IPS-18a (cell line): ENCODE results near the gene R3HDM4.

Experiments used
- H3K27ac ChIP-seq: one replicate; pipeline ENCODE4 v1.5.1; 2013; ENCODE audit warnings: low read length
- H3K27me3 ChIP-seq: one replicate; pipeline ENCODE4 v1.6.1; 2013; ENCODE audit warnings: mild to moderate bottlenecking, low read length; ENCODE audit not compliant: control insufficient read depth, insufficient read depth
- H3K36me3 ChIP-seq: one replicate; pipeline ENCODE4 v1.6.1; 2013; ENCODE audit warnings: low read depth, low read length; ENCODE audit not compliant: control insufficient read depth
- H3K4me1 ChIP-seq: one replicate; pipeline ENCODE4 v1.6.1; 2013; ENCODE audit warnings: low read depth, low read length; ENCODE audit not compliant: control insufficient read depth
- H3K4me3 ChIP-seq: one replicate; pipeline ENCODE4 v1.5.1; 2013; ENCODE audit warnings: low read length
- H3K9ac ChIP-seq: one replicate; pipeline ENCODE4 v1.6.1; 2013; ENCODE audit warnings: mild to moderate bottlenecking, low read length, moderate library complexity
- H3K9me3 ChIP-seq: one replicate; pipeline ENCODE4 v1.6.1; 2013; ENCODE audit warnings: low read depth, low read length; ENCODE audit not compliant: control insufficient read depth

Gene R3HDM4

GRCh38 chr19:870314-870713 is 42.7 kb downstream of the R3HDM4 start:
- Histone ChIP-seq H3K4me1 (peaks cover 5% of the 10 kb centered on the region), H3K9ac (no peak overlapping the region), H3K27me3 (no peaks in the 10 kb centered on the region), H3K9me3 (no peaks in the 10 kb centered on the region), H3K36me3 (peaks cover 7% of the 10 kb centered on the region), H3K27ac (no peak overlapping the region), H3K4me3 (no peak overlapping the region)

GRCh38 chr19:869245-870177 is 43.5 kb downstream of the R3HDM4 start:
- H3K27ac ChIP-seq, result no peak overlapping the region
- no peak overlapping the region for H3K4me3 ChIP-seq
- peaks cover 7% of the 10 kb centered on the region for H3K36me3 ChIP-seq
- H3K27me3 ChIP-seq, result no peaks in the 10 kb centered on the region
- no peaks in the 10 kb centered on the region for H3K9me3 ChIP-seq
- no peak overlapping the region for H3K9ac ChIP-seq
- peaks cover 5% of the 10 kb centered on the region for H3K4me1 ChIP-seq

- H3K4me1 ChIP-seq, result peaks cover 5% of the 10 kb centered on the region
- no peak overlapping the region for H3K4me3 ChIP-seq
- H3K9me3 ChIP-seq, result no peaks in the 10 kb centered on the region
- H3K27me3 ChIP-seq, result no peaks in the 10 kb centered on the region
- no peak overlapping the region for H3K27ac ChIP-seq
- no peak overlapping the region for H3K9ac ChIP-seq
- peaks cover 7% of the 10 kb centered on the region for H3K36me3 ChIP-seq
Measured at GRCh38 chr19:868458-869244, 44.4 kb downstream of the R3HDM4 start.

- peaks cover 7% of the 10 kb centered on the region for H3K36me3 ChIP-seq
- H3K9me3 ChIP-seq, result no peaks in the 10 kb centered on the region
- peaks cover 5% of the 10 kb centered on the region for H3K27me3 ChIP-seq
- no peak overlapping the region for H3K27ac ChIP-seq
- no peak overlapping the region for H3K4me3 ChIP-seq
- H3K4me1 ChIP-seq, result peaks cover 5% of the 10 kb centered on the region
- no peak overlapping the region for H3K9ac ChIP-seq
Measured at GRCh38 chr19:867855-868457, 45.1 kb downstream of the R3HDM4 start.

- no peaks in the 10 kb centered on the region for H3K9me3 ChIP-seq
- no peak overlapping the region for H3K9ac ChIP-seq
- H3K4me1 ChIP-seq, result peaks cover 5% of the 10 kb centered on the region
- H3K36me3 ChIP-seq, result peaks cover 7% of the 10 kb centered on the region
- H3K27me3 ChIP-seq, result peaks cover 9% of the 10 kb centered on the region
- no peak overlapping the region for H3K4me3 ChIP-seq
- no peak overlapping the region for H3K27ac ChIP-seq
Measured at GRCh38 chr19:867301-867793, 45.7 kb downstream of the R3HDM4 start.

GRCh38 chr19:866769-867300 is 46.2 kb downstream of the R3HDM4 start:
- H3K9ac ChIP-seq, result no peak overlapping the region
- H3K4me1 ChIP-seq, result peaks cover 5% of the 10 kb centered on the region
- no peak overlapping the region for H3K4me3 ChIP-seq
- peaks cover 7% of the 10 kb centered on the region for H3K36me3 ChIP-seq
- H3K9me3 ChIP-seq, result no peaks in the 10 kb centered on the region
- peaks cover 9% of the 10 kb centered on the region for H3K27me3 ChIP-seq
- H3K27ac ChIP-seq, result no peak overlapping the region

GRCh38 chr19:863315-863620 is 49.8 kb downstream of the R3HDM4 start:
- Histone ChIP-seq H3K9me3 (no peaks in the 10 kb centered on the region), H3K27ac (no peak overlapping the region), H3K4me3 (peak overlapping the region; percentile 33), H3K4me1 (peaks cover 5% of the 10 kb centered on the region), H3K36me3 (no peaks in the 10 kb centered on the region), H3K9ac (no peak overlapping the region), H3K27me3 (peaks cover 35% of the 10 kb centered on the region)

GRCh38 chr19:862581-863314 is 50.3 kb downstream of the R3HDM4 start:
- H3K9ac ChIP-seq, result no peak overlapping the region
- no peaks in the 10 kb centered on the region for H3K36me3 ChIP-seq
- H3K27me3 ChIP-seq, result peaks cover 35% of the 10 kb centered on the region
- no peak overlapping the region for H3K27ac ChIP-seq
- peak overlapping the region; percentile 33 for H3K4me3 ChIP-seq
- peaks cover 5% of the 10 kb centered on the region for H3K4me1 ChIP-seq
- no peaks in the 10 kb centered on the region for H3K9me3 ChIP-seq

- Histone ChIP-seq H3K9me3 (no peaks in the 10 kb centered on the region), H3K27me3 (peaks cover 35% of the 10 kb centered on the region), H3K36me3 (no peaks in the 10 kb centered on the region), H3K9ac (no peak overlapping the region), H3K27ac (no peak overlapping the region), H3K4me1 (no peaks in the 10 kb centered on the region), H3K4me3 (no peak overlapping the region)
Measured at GRCh38 chr19:861756-862580, 51.1 kb downstream of the R3HDM4 start.

- Histone ChIP-seq H3K4me1 (no peaks in the 10 kb centered on the region), H3K27me3 (peaks cover 35% of the 10 kb centered on the region), H3K4me3 (no peak overlapping the region), H3K36me3 (no peaks in the 10 kb centered on the region), H3K9ac (no peak overlapping the region), H3K27ac (no peak overlapping the region), H3K9me3 (no peaks in the 10 kb centered on the region)
Measured at GRCh38 chr19:861141-861755, 51.8 kb downstream of the R3HDM4 start.
